SK-N-SH (cell line): ENCODE data around the gene TSHZ2. TPM values are rescaled to one million over a fixed set of nuclear protein-coding genes. Genes with fewer than 3 reads are reported as not detected.

Source experiments
- CTCF ChIA-PET: fragments of 300-600, 350-600 bp; formaldehyde crosslinking; extraction: SDS; loops from one replicate; lab custom pipeline; 2021; lab: Yijun Ruan, JAX
- POLR2A ChIA-PET: fragments of 350-600 bp; sonication (Branson Sonifier 250); formaldehyde crosslinking; extraction: SDS; loops from one replicate; lab custom pipeline; 2020; ENCODE audit warnings: antibody characterized with exemption, inconsistent platforms; lab: Yijun Ruan, JAX
- DNase-seq: peaks from one replicate; pipeline ENCODE4 v3.0.0; 2012
- H2AFZ ChIP-seq: fragments of 200-600 bp; sonication (generic); 2 replicates; pipeline ENCODE4 v1.8.1; 2016; ENCODE audit warnings: antibody characterized with exemption, mild to moderate bottlenecking, low read depth
- H3F3A ChIP-seq: fragments of 200-600 bp; sonication (generic); replicated peaks from 2 replicates; pipeline ENCODE3; 2016; ENCODE audit warnings: antibody characterized with exemption, mild to moderate bottlenecking; ENCODE audit not compliant: insufficient read depth
- H3K27ac ChIP-seq, 2 experiments: fragments of 200-500 bp in 1 of 2; fragments of 200-600 bp in 1 of 2; sonication (Bioruptor generic) in 1 of 2; sonication (generic), shearing (Covaris generic) in 1 of 2; 2 replicates each; pipeline versions ENCODE4 v1.5.1 to v1.6.1; 2014 to 2016; ENCODE audit warnings: low read depth in 2 of 2, inconsistent platforms in 1 of 2, low read length in 1 of 2, mild to moderate bottlenecking in 1 of 2, mixed read lengths in 1 of 2
- H3K27me3 ChIP-seq: fragments of 200-600 bp; sonication (generic), shearing (Covaris generic); 2 replicates; pipeline ENCODE4 v1.6.1; 2016; ENCODE audit warnings: mixed run types; ENCODE audit not compliant: insufficient read depth
- H3K36me3 ChIP-seq, 2 experiments: fragments of 200-500 bp in 1 of 2; fragments of 200-600 bp in 1 of 2; sonication (Bioruptor generic) in 1 of 2; sonication (generic) in 1 of 2; replicated peaks in 1 of 2; 2 replicates each; pipeline versions ENCODE3 to v1.5.1; 2014 to 2016; ENCODE audit warnings: low read length in 1 of 2, mild to moderate bottlenecking in 1 of 2; ENCODE audit not compliant: insufficient read depth in 2 of 2, control insufficient read depth in 1 of 2
- H3K4me1 ChIP-seq, 2 experiments: fragments of 200-500 bp in 1 of 2; fragments of 200-600 bp in 1 of 2; sonication (Bioruptor generic) in 1 of 2; sonication (generic), shearing (Covaris generic) in 1 of 2; 2 replicates each; pipeline versions ENCODE4 v1.5.1 to v1.6.1; 2014 to 2016; ENCODE audit warnings: low read depth in 1 of 2, low read length in 1 of 2, mixed run types in 1 of 2; ENCODE audit not compliant: insufficient read depth in 2 of 2, control insufficient read depth in 1 of 2
- H3K4me2 ChIP-seq: fragments of 200-600 bp; sonication (generic), shearing (Covaris generic); 2 replicates; pipeline ENCODE4 v1.6.1; 2017; ENCODE audit warnings: mixed run types
- H3K4me3 ChIP-seq, 2 experiments: fragments of 200-500 bp in 1 of 2; fragments of 200-600 bp in 1 of 2; sonication (Bioruptor generic) in 1 of 2; sonication (generic), shearing (Covaris generic) in 1 of 2; 2 replicates each; pipeline versions ENCODE4 v1.5.1 to v1.8.1; 2014 to 2016; ENCODE audit warnings: low read depth in 2 of 2, inconsistent platforms in 1 of 2, low read length in 1 of 2, mild to moderate bottlenecking in 1 of 2, mixed read lengths in 1 of 2, moderate library complexity in 1 of 2
- H3K79me2 ChIP-seq: fragments of 200-600 bp; sonication (generic); 2 replicates; pipeline ENCODE4 v1.8.1; 2017; ENCODE audit warnings: mild to moderate bottlenecking; ENCODE audit not compliant: insufficient read depth
- H3K9ac ChIP-seq: fragments of 200-600 bp; sonication (generic); 2 replicates; pipeline ENCODE4 v1.6.1; 2017; ENCODE audit warnings: mixed run types
- H3K9me2 ChIP-seq: fragments of 200-600 bp; sonication (generic); 2 replicates; pipeline ENCODE4 v1.6.1; 2017; ENCODE audit warnings: mixed run types
- H3K9me3 ChIP-seq: fragments of 200-600 bp; sonication (generic); 2 replicates; pipeline ENCODE4 v1.6.1; 2017; ENCODE audit warnings: mixed run types, mild to moderate bottlenecking, moderate library complexity
- H4K20me1 ChIP-seq: fragments of 200-600 bp; sonication (generic); 2 replicates; pipeline ENCODE4 v1.6.1; 2017; ENCODE audit warnings: mild to moderate bottlenecking, mixed run types; ENCODE audit not compliant: insufficient read depth
- CTCF ChIP-seq: fragments of 200-600 bp; sonication (generic); IDR thresholded peaks from 2 replicates; pipeline ENCODE4 v1.6.1; 2017; ENCODE audit warnings: antibody characterized with exemption, mild to moderate bottlenecking, moderate library complexity
- EP300 ChIP-seq, 2 experiments: IDR thresholded peaks; 2 replicates each; pipeline versions ENCODE4 v1.4.0 to v1.6.1; 2012; ENCODE audit warnings: borderline replicate concordance in 1 of 2, low read depth in 1 of 2, low read length in 1 of 2
- EZH2phosphoT487 ChIP-seq: fragments of 200-600 bp; sonication (generic); IDR thresholded peaks from 2 replicates; pipeline ENCODE4 v1.6.1; 2017; ENCODE audit warnings: low read depth, mixed run types, mild to moderate bottlenecking, antibody characterized with exemption, moderate library complexity, borderline replicate concordance
- FOSL2 ChIP-seq: IDR thresholded peaks from 2 replicates; pipeline ENCODE4 v1.4.0; 2012; ENCODE audit warnings: low read depth, mild to moderate bottlenecking, moderate library complexity, borderline replicate concordance
- FOXM1 ChIP-seq: IDR thresholded peaks from 2 replicates; pipeline ENCODE4 v1.4.0; 2012; ENCODE audit warnings: low read depth, mild to moderate bottlenecking
- GATA2 ChIP-seq: sonication (generic); formaldehyde crosslinking; IDR thresholded peaks from 2 replicates; pipeline ENCODE4 v1.5.0; 2020; ENCODE audit warnings: mild to moderate bottlenecking, missing genetic modification reagents
- IRF3 ChIP-seq: fragments of 150-350 bp; IDR thresholded peaks from 2 replicates; pipeline ENCODE4 v1.6.1; 2016; ENCODE audit warnings: mild to moderate bottlenecking, low read depth, low read length
- MAX ChIP-seq: IDR thresholded peaks from 2 replicates; pipeline ENCODE4 v1.4.0; 2012; ENCODE audit warnings: low read depth
- MEF2A ChIP-seq: IDR thresholded peaks from 2 replicates; pipeline ENCODE4 v1.4.0; 2012; ENCODE audit warnings: low read depth, borderline replicate concordance
- NFIC ChIP-seq: IDR thresholded peaks from 2 replicates; pipeline ENCODE4 v1.4.0; 2012; ENCODE audit warnings: borderline replicate concordance
- NRF1 ChIP-seq: IDR thresholded peaks from 2 replicates; pipeline ENCODE4 v1.6.1; 2012; ENCODE audit warnings: low read depth, mild to moderate bottlenecking, low read length
- POLR2AphosphoS5 ChIP-seq: IDR thresholded peaks from 2 replicates; pipeline ENCODE4 v1.6.1; 2012; ENCODE audit warnings: low read depth, low read length
- RCOR1 ChIP-seq: fragments of 150-350 bp; IDR thresholded peaks from 2 replicates; pipeline ENCODE4 v1.6.1; 2017; ENCODE audit warnings: antibody characterized with exemption, low read length
- RFX5 ChIP-seq: IDR thresholded peaks from 2 replicates; pipeline ENCODE4 v1.6.1; 2012; ENCODE audit warnings: mild to moderate bottlenecking, improper control_type of control experiment, low read length
- TCF12 ChIP-seq: IDR thresholded peaks from 2 replicates; pipeline ENCODE4 v1.4.0; 2012
- USF2 ChIP-seq: fragments of 150-350 bp; IDR thresholded peaks from 2 replicates; pipeline ENCODE4 v1.6.1; 2017; ENCODE audit warnings: antibody characterized with exemption, low read length, low read depth, borderline replicate concordance
- ZBTB33 ChIP-seq: IDR thresholded peaks from 2 replicates; pipeline ENCODE4 v1.4.0; 2012; ENCODE audit warnings: low read depth, borderline replicate concordance
- WGBS: methylation state at CpG from one replicate; pipeline ENCODE4 v1.1.6; 2017; ENCODE audit warnings: low lambda C conversion rate; 5-methylcytosine and 5-hydroxymethylcytosine counted together
- polyA plus RNA-seq, 3 experiments: library from polyadenylated mRNA; depleted of rRNA; stranded (reverse); fragments of >200 nt; gene quantifications; 2 replicates each; pipeline ENCODE4 v1.2.3, GENCODE V29; 2012

Gene TSHZ2
- polyA plus RNA-seq, 1 of the 3 experiments (the other 2 are of a cell fraction) = 0.13 TPM

- no peak for TF ChIP-seq RCOR1
Measured at GRCh38 chr20:53497246-53497645, 525.1 kb downstream of the TSHZ2 start (continued).

GRCh38 chr20:53498341-53498740 lies 526.2 kb downstream of the TSHZ2 start:
- CTCF ChIA-PET = interaction anchor here (1.0 kb wide), 1 partner anchor 340 kb away, joined by 3 read pairs; no protein-coding TSS in a partner anchor
- Histone ChIP-seq H3K79me2 (no peaks in the 10 kb centered on the region), H4K20me1 (no peaks in the 10 kb centered on the region), H3K27ac (no peak overlapping the region), H3F3A (no peaks in the 10 kb centered on the region), H3K9me2 (no peaks in the 10 kb centered on the region), H3K36me3 (no peaks in the 10 kb centered on the region), H3K9ac (no peak overlapping the region), H3K9me3 (no peaks in the 10 kb centered on the region), H2AFZ (no peak overlapping the region), H3K4me1 (peaks cover 0 to 14% of the 10 kb centered on the region in 2 experiments; a peak in 2 of 4 replicates), H3K4me3 (no peak overlapping the region), H3K27me3 (no peaks in the 10 kb centered on the region), H3K4me2 (no peak overlapping the region)
- POLR2A ChIA-PET = no interaction called here
- 52% methylated on average over 5 of the region's 5 CpGs for WGBS
- DNase-seq = no peak
- TF ChIP-seq MAX (no peak), NFIC (no peak), TCF12 (no peak), USF2 (no peak), ZBTB33 (no peak), CTCF (no peak), GATA2 (CRISPR knock-in tag) (no peak), POLR2AphosphoS5 (no peak), FOXM1 (no peak), FOSL2 (no peak), IRF3 (no peak), EZH2phosphoT487 (no peak), NRF1 (no peak), RFX5 (no peak), EP300 (IDR thresholded peaks at IDR 0.05; ENCODE audit: borderline replicate concordance in 1 of 2, low read depth in 1 of 2, low read length in 1 of 2) (no peak), MEF2A (no peak)
